Lower leg skin (tissue), 4 donors: ENCODE data around the gene FBN1. TPM values are rescaled to one million over a fixed set of nuclear protein-coding genes. Genes with fewer than 3 reads are reported as not detected.

Source experiments
- DNase-seq, 2 donors: peaks; one replicate each; pipeline ENCODE4 v3.0.0-alpha.2; 2019; ENCODE audit warnings: low spot score in 2 of 2
- H3K4me3 ChIP-seq: fragments of 200-600 bp; sonication (generic); 2 replicates; pipeline ENCODE4 v1.5.1; 2017; ENCODE audit warnings: mild to moderate bottlenecking, low read depth; ENCODE audit not compliant: poor library complexity, severe bottlenecking
- POLR2A ChIP-seq, 2 donors: fragments of 450-650 bp; IDR thresholded peaks; one replicate each; pipeline ENCODE4 v1.6.1; 2016 to 2017; ENCODE audit warnings: antibody characterized with exemption in 2 of 2, mild to moderate bottlenecking in 1 of 2, moderate library complexity in 1 of 2
- WGBS, 2 donors: methylation state at CpG; one replicate each; pipeline ENCODE4 v1.1.5; 2018; 5-methylcytosine and 5-hydroxymethylcytosine counted together
- intact Hi-C: fragments of 100-400 bp; cut with DNase I; formaldehyde crosslinking; loops from one replicate; pipeline ENCODE4 v1.15.0; 2023; ENCODE audit warnings: low total_unique reads
- total RNA-seq, 4 donors: library from RNA; depleted of rRNA; stranded (reverse); fragments of >200 nt; gene quantifications; one replicate each; pipeline ENCODE4 v1.1.0, GENCODE V29; 2016
- TF ChIP-seq, protein P1 (sequence below), 3 donors: fragments of 450-650 bp; IDR thresholded peaks; one replicate each; pipeline ENCODE4 v1.5.1; 2016; ENCODE audit warnings: antibody characterized with exemption in 3 of 3, mild to moderate bottlenecking in 3 of 3, moderate library complexity in 2 of 3

The FBN1 gene
- total RNA-seq, 4 donors from 2014 or later = 15.0 to 59.3 (median 24.0) TPM

DNA sequence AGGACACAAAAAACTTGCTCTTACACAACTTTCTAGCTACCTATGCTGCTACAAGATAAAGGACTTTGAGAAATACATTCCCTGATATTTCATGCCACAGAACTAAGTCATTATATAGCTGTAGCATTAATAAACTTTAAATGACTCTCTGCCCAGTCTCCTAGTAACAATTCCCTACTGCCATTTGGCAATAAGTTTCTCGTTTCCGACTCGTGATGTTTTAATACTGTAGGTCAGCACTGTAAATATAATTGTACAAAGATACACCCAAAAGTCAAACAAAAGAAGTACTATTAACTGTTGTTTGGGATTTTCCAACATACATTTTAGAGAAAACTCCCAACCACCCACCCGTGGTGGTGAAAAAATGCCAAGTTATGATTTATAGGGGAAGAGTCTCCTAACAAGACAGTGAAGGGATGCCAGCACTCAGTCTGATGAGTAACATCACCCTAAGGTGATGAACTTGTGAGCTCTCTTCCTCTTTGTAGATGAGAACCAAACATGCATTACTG, 182.1 kb downstream of the FBN1 start:
- intact Hi-C loops = no loop called here
- 45 to 46% methylated on average over 4 of the region's 4 CpGs for WGBS, 2 donors
- no peak overlapping the region for H3K4me3 ChIP-seq
- TF ChIP-seq, protein P1, sequence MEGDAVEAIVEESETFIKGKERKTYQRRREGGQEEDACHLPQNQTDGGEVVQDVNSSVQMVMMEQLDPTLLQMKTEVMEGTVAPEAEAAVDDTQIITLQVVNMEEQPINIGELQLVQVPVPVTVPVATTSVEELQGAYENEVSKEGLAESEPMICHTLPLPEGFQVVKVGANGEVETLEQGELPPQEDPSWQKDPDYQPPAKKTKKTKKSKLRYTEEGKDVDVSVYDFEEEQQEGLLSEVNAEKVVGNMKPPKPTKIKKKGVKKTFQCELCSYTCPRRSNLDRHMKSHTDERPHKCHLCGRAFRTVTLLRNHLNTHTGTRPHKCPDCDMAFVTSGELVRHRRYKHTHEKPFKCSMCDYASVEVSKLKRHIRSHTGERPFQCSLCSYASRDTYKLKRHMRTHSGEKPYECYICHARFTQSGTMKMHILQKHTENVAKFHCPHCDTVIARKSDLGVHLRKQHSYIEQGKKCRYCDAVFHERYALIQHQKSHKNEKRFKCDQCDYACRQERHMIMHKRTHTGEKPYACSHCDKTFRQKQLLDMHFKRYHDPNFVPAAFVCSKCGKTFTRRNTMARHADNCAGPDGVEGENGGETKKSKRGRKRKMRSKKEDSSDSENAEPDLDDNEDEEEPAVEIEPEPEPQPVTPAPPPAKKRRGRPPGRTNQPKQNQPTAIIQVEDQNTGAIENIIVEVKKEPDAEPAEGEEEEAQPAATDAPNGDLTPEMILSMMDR (IDR thresholded peaks at IDR 0.05) = no peak
- no peak for TF ChIP-seq POLR2A (IDR thresholded peaks at IDR 0.05)
- no peak for DNase-seq

DNA sequence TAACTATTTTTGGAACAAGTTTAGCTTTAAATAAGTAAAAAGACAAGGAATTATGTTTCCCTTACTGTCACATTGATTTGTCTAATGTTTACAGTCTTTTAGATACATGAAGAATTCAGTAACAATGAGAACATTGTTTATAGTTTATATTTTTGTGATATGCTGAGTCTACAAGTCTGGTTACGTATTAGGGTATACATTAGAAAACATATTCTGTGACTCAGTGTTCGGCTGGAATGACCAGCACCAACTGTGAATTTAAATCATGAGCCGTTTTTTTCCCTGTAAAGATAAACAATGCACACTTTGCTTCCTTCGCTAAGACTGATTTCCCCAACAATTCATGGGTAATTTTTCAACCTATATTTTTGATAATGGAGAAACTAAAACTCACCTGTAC, 182.8 kb downstream of the FBN1 start:
- TF ChIP-seq, protein P1 (IDR thresholded peaks at IDR 0.05) = no peak
- TF ChIP-seq POLR2A (IDR thresholded peaks at IDR 0.05) = no peak
- no peak overlapping the region for H3K4me3 ChIP-seq
- no peak for DNase-seq
- WGBS, 2 donors = 91 to 97% methylated on average over 4 of the region's 4 CpGs
- intact Hi-C loops = no loop called here

DNA sequence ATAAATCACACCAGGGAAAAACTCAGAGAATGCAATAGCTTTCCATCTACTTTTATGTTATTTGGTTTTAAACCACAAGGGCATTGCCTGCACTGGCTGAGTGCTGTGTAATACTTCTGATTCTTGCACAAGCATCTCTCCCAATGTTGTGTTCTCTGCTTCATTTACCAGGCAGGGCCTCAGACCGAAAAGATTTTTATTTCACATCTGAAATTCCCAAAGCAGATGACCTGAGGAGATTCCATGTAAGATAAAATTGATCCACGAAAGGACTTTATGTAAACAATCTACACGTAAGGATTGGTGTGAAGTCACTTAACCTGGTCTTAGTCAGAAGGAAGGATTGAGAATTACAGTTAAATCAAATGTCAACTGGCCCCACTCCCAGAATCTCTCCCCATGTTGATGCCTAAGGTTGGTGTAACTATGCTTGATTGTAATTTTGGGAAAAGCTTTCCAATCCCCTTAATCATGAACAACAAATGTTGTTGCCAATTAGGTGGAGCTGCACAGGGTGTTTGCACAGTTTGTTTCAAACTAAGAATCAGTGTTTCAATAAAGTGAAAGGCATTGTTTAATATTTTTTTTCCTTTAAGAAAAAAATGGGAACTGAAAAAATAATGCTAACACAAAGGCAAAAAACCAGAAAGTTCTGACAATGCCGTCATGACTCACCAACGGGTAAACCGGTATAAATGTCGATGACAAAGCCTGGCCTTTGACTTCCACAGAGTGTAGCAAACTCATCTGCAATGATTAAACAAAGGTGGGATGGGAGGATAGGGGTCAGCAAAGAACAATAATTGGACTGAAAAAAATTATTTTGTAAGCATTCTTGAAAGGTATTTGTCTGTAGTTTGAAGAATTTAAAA, 185.7 kb downstream of the FBN1 start:
- intact Hi-C loops = no loop called here
- H3K4me3 ChIP-seq = no peak overlapping the region
- 69 to 78% methylated on average over 7 of the region's 7 CpGs for WGBS, 2 donors
- TF ChIP-seq, protein P1 (IDR thresholded peaks at IDR 0.05) = no peak
- no peak for TF ChIP-seq POLR2A (IDR thresholded peaks at IDR 0.05)
- DNase-seq = no peak

DNA sequence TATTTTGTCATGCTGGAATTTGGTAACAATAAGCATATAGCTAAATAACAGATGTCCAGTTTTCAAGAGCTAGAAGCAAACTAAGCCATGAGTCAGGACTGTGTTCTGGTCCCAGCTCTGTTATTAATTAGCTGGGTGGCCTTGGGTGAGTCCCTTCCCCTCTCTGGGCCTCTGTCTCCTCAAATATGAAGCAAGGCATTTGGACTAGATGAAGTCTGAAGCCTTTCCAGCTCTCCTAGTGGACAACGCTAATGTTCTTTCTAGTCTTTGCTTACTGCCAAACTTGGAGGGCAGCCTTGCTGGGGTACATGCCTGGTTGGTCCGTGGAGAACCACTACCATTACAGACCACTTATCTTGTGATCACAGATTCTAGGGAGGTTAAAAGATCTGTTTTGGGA, 186.6 kb downstream of the FBN1 start:
- no peak overlapping the region for H3K4me3 ChIP-seq
- intact Hi-C loops = no loop called here
- WGBS, 2 donors = 88% methylated on average over 2 of the region's 2 CpGs
- DNase-seq = no peak
- TF ChIP-seq POLR2A (IDR thresholded peaks at IDR 0.05) = no peak
- TF ChIP-seq, protein P1 (IDR thresholded peaks at IDR 0.05) = no peak

DNA sequence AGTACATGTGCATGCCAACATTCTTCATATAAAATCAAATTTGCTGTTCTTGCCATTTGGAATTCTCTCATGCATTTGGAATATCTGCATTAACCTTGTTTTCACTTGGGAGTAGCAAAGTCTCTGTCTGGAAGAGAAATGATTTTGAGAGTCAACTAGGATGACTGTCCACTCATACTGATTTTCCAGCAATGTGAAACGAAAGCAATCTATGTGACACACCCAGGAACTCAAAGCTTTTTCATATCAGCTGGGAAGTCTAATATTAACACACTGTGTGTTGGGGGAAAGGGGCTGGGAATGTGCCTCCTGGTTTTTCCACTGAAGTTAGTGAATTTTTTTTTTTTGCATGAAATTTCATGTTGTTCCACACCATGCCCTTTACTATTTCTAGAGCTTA, 189.4 kb downstream of the FBN1 start:
- 50% methylated on average over 1 of the region's 1 CpG for WGBS, 2 donors
- no peak for DNase-seq
- intact Hi-C loops = no loop called here
- H3K4me3 ChIP-seq = no peak overlapping the region
- no peak for TF ChIP-seq POLR2A (IDR thresholded peaks at IDR 0.05)
- TF ChIP-seq, protein P1 (IDR thresholded peaks at IDR 0.05) = no peak
